ENCODE measurements around the gene FBXW7. TPM values are rescaled to one million over a fixed set of nuclear protein-coding genes. Genes with fewer than 3 reads are reported as not detected.

The FBXW7 gene
- total and polyA plus RNA-seq, 2 of the 8 experiments (the other 6 are each of a cell fraction or from before 2014, with no cell fraction given) = 6.0 to 26.7 TPM

DNA sequence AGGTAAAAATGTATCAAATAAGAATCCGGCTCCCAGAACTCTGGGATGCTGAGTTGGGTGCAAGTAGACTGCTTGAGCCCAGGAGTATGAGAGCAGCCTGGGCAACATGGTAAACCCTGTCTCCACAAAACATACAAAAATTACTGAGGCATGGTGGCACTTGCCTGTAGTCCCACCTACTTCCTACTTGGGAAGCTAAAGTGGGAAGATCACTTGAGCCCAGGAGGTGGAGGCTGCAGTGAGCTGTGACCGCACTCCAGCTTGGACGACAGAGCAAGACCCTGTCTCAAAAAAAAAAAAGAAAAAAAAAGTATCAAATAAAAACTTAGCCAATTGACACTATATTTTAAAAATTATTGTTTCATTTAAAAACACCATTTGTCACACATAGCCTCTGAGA is 84.4 kb downstream of the FBXW7 start:
- no peak overlapping the region for H2BK120ac ChIP-seq (replicated peaks; ENCODE audit: low read depth, low read length)
- no peak overlapping the region for H3K23ac ChIP-seq (ENCODE audit: insufficient read length)
- FAIRE-seq = no peak
- POLR2A ChIA-PET (ENCODE audit: partially characterized antibody) = no interaction called here
- H3K4me2 ChIP-seq (ENCODE audit: insufficient read depth in 1 of 2, low read depth in 2 of 2, low read length in 2 of 2) = no peak overlapping the region
- H3K23me2 ChIP-seq (ENCODE audit: low read depth, low read length) = no peaks in the 10 kb centered on the region
- H4K20me1 ChIP-seq (replicated peaks in 1 of 2; ENCODE audit: control insufficient read depth in 1 of 2, insufficient read depth in 2 of 2, low read length in 2 of 2) = no peaks in the 10 kb centered on the region
- H3K18ac ChIP-seq (ENCODE audit: extremely low read depth, low read length) = no peak overlapping the region
- 86% methylated on average over 3 of the region's 3 CpGs; no CpG with 5 or more reads in 1 of the 2 experiments for WGBS, 2 experiments (ENCODE audit: extremely low coverage in 1 of 2, insufficient coverage in 1 of 2, insufficient read length in 1 of 2, insufficient replicate concordance in 2 of 2, low coverage in 1 of 2, low lambda C conversion rate in 2 of 2, missing lambda C conversion rate in 1 of 2)
- no peak overlapping the region for H2BK5ac ChIP-seq (ENCODE audit: low read depth, low read length)
- DNase-seq (ENCODE audit: low read depth in 1 of 2, low spot score in 2 of 2) = no peak
- H3K4ac ChIP-seq (replicated peaks; ENCODE audit: insufficient read length, low read depth, low read length) = no peak overlapping the region
- no peak overlapping the region for H2AFZ ChIP-seq (ENCODE audit: low read length)
- peaks cover 0 to 44% of the 10 kb centered on the region in 2 experiments; a peak in 2 of 4 replicates for H3K79me2 ChIP-seq (ENCODE audit: control insufficient read depth in 1 of 2, insufficient read depth in 2 of 2, low read length in 2 of 2)
- H3K9me3 ChIP-seq (ENCODE audit: insufficient read depth in 2 of 2, low read depth in 1 of 2, low read length in 1 of 2) = no peaks in the 10 kb centered on the region
- H4K8ac ChIP-seq (ENCODE audit: extremely low read depth, insufficient read depth, low read length) = no peak overlapping the region
- no peaks in the 10 kb centered on the region for H3K36me3 ChIP-seq (ENCODE audit: control insufficient read depth in 2 of 4, insufficient read depth in 4 of 4, low read length in 3 of 4)
- H2AK5ac ChIP-seq (ENCODE audit: low read depth, low read length) = no peak overlapping the region
- H3K56ac ChIP-seq (replicated peaks; ENCODE audit: insufficient read length, low read depth, low read length) = no peak overlapping the region
- no peak overlapping the region for H2BK15ac ChIP-seq (ENCODE audit: low read length)
- peaks cover 2% of the 10 kb centered on the region; the same call in 1 of the 2 replicates for H3K79me1 ChIP-seq (ENCODE audit: low read depth, low read length)
- H2BK20ac ChIP-seq (ENCODE audit: low read length) = no peak overlapping the region
- CTCF ChIA-PET (ENCODE audit: partially characterized antibody) = interaction anchor here (0.5 to 5.3 kb wide), 3 partner anchors 26 to 129 kb away, joined by 5 to 16 read pairs (median 5); no protein-coding TSS in a partner anchor
- no peak overlapping the region for H3K14ac ChIP-seq (ENCODE audit: insufficient read length)
- H4K91ac ChIP-seq (replicated peaks; ENCODE audit: insufficient read length, low read length) = no peak overlapping the region
- no peak overlapping the region for H2BK12ac ChIP-seq (ENCODE audit: low read depth, low read length)
- no peak overlapping the region for H3K4me3 ChIP-seq (ENCODE audit: extremely low read depth in 1 of 4, insufficient read depth in 2 of 4, low read depth in 3 of 4, low read length in 4 of 4)
- no peaks in the 10 kb centered on the region for H3K27me3 ChIP-seq (replicated peaks in 1 of 4; ENCODE audit: control insufficient read depth in 3 of 4, extremely low read depth in 1 of 4, insufficient read depth in 3 of 4, low read length in 3 of 4)
- no peak overlapping the region for H3K27ac ChIP-seq (ENCODE audit: low read depth, low read length)
- H3K4me1 ChIP-seq (replicated peaks in 1 of 4; ENCODE audit: control insufficient read depth in 3 of 4, insufficient read depth in 4 of 4, low read length in 3 of 4) = no peaks in the 10 kb centered on the region
- H4K5ac ChIP-seq (ENCODE audit: insufficient read length, low read depth, low read length) = no peak overlapping the region
- no peak overlapping the region for H3K9ac ChIP-seq (replicated peaks in 1 of 4; ENCODE audit: extremely low read depth in 1 of 4, low read depth in 3 of 4, low read length in 3 of 4)
- TF ChIP-seq SIN3A (conservative IDR thresholded peaks at IDR 0.05 in 1 of 2, IDR thresholded peaks at IDR 0.05 in 1 of 2; ENCODE audit: low read depth in 1 of 2, low read length in 2 of 2) (no peak), POLR2AphosphoS5 (IDR thresholded peaks at IDR 0.05; ENCODE audit: low read depth, low read length) (no peak), KDM4A (IDR thresholded peaks at IDR 0.05; ENCODE audit: low read depth, low read length, severe bottlenecking) (no peak), BCL11A (IDR thresholded peaks at IDR 0.05; ENCODE audit: low read depth in 2 of 2, low read length in 2 of 2) (no peak), FOSL1 (IDR thresholded peaks at IDR 0.05; ENCODE audit: insufficient read depth, low read depth, low read length) (no peak), JUN (IDR thresholded peaks at IDR 0.05; ENCODE audit: low read depth, low read length) (no peak), HDAC6 (IDR thresholded peaks at IDR 0.05; ENCODE audit: low read depth, low read length) (no peak)
- TF ChIP-seq, protein P1, sequence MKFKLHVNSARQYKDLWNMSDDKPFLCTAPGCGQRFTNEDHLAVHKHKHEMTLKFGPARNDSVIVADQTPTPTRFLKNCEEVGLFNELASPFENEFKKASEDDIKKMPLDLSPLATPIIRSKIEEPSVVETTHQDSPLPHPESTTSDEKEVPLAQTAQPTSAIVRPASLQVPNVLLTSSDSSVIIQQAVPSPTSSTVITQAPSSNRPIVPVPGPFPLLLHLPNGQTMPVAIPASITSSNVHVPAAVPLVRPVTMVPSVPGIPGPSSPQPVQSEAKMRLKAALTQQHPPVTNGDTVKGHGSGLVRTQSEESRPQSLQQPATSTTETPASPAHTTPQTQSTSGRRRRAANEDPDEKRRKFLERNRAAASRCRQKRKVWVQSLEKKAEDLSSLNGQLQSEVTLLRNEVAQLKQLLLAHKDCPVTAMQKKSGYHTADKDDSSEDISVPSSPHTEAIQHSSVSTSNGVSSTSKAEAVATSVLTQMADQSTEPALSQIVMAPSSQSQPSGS (IDR thresholded peaks at IDR 0.05; ENCODE audit: low read length) = no peak
- TF ChIP-seq, protein P2, sequence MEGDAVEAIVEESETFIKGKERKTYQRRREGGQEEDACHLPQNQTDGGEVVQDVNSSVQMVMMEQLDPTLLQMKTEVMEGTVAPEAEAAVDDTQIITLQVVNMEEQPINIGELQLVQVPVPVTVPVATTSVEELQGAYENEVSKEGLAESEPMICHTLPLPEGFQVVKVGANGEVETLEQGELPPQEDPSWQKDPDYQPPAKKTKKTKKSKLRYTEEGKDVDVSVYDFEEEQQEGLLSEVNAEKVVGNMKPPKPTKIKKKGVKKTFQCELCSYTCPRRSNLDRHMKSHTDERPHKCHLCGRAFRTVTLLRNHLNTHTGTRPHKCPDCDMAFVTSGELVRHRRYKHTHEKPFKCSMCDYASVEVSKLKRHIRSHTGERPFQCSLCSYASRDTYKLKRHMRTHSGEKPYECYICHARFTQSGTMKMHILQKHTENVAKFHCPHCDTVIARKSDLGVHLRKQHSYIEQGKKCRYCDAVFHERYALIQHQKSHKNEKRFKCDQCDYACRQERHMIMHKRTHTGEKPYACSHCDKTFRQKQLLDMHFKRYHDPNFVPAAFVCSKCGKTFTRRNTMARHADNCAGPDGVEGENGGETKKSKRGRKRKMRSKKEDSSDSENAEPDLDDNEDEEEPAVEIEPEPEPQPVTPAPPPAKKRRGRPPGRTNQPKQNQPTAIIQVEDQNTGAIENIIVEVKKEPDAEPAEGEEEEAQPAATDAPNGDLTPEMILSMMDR (IDR thresholded peaks at IDR 0.05; ENCODE audit: control extremely low read depth in 1 of 3, insufficient read depth in 1 of 3, low read depth in 1 of 3, low read length in 3 of 3) = no peak
